Endothelial cell of umbilical vein (primary cell): ENCODE data around the gene MTCH1. TPM values are rescaled to one million over a fixed set of nuclear protein-coding genes. Genes with fewer than 3 reads are reported as not detected.

Experiments used
- BruUV-seq: library from RNA; stranded (reverse); fragments of 400-500 nt; replicated peaks from 2 replicates; lab custom pipeline; 2021; lab: Mats Ljungman, UMichigan
- CTCF ChIA-PET: fragments of 300-600, 350-600 bp; sonication (Branson Sonifier 250); formaldehyde crosslinking; loops from one replicate; lab custom pipeline; 2021; ENCODE audit warnings: antibody characterized with exemption, inconsistent platforms; lab: Charles Lee
- POLR2A ChIA-PET: fragments of 300-600, 350-600 bp; sonication (Branson Sonifier 250); formaldehyde crosslinking; loops from one replicate; lab custom pipeline; 2021; ENCODE audit warnings: antibody characterized with exemption, inconsistent platforms; lab: Charles Lee
- DNase-seq: peaks from one replicate; pipeline ENCODE4 v3.0.0-alpha.2; 2011; ENCODE audit warnings: low read depth, low spot score
- FAIRE-seq: peaks from 2 replicates; lab custom pipeline; 2011; peaks lifted over from hg19 to GRCh38; lab: Jason Lieb, UNC
- H2AFZ ChIP-seq: 2 replicates; pipeline ENCODE4 v1.6.0; 2012; ENCODE audit warnings: low read depth, low read length, control low read depth, inconsistent platforms
- H3K27ac ChIP-seq: 2 replicates; pipeline ENCODE4 v1.5.1; 2011; ENCODE audit warnings: low read depth, mild to moderate bottlenecking, control low read depth, low read length, moderate library complexity; ENCODE audit not compliant: insufficient read depth
- H3K27me3 ChIP-seq, 2 experiments: 2 replicates each; pipeline versions ENCODE4 v1.6.0 to v1.6.1; 2011; ENCODE audit warnings: low read length in 2 of 2, mixed read lengths in 1 of 2; ENCODE audit not compliant: control insufficient read depth in 2 of 2, insufficient read depth in 2 of 2
- H3K36me3 ChIP-seq, 2 experiments: 2 replicates in 1 of 2; 3 replicates in 1 of 2; pipeline ENCODE4 v1.5.1; 2011; ENCODE audit warnings: low read length in 2 of 2, mild to moderate bottlenecking in 1 of 2, moderate library complexity in 1 of 2; ENCODE audit not compliant: control insufficient read depth in 2 of 2, insufficient read depth in 2 of 2; ENCODE audit errors: extremely low read depth in 1 of 2
- H3K4me1 ChIP-seq: 3 replicates; pipeline ENCODE4 v1.5.1; 2011; ENCODE audit warnings: mild to moderate bottlenecking, low read length; ENCODE audit not compliant: control insufficient read depth, insufficient read depth; ENCODE audit errors: extremely low read depth
- H3K4me2 ChIP-seq: 2 replicates; pipeline ENCODE4 v1.6.1; 2011; ENCODE audit warnings: low read length, control low read depth, mixed read lengths; ENCODE audit not compliant: insufficient read depth
- H3K4me3 ChIP-seq, 3 experiments: fragments of 200-600 bp in 1 of 3; sonication (generic), shearing (Covaris generic) in 1 of 3; replicated peaks in 1 of 3; 2 replicates each; pipeline ENCODE4 v1.5.1; 2011 to 2016; ENCODE audit warnings: control low read depth in 3 of 3, low read length in 3 of 3, mild to moderate bottlenecking in 2 of 3, inconsistent platforms in 1 of 3, low read depth in 1 of 3, moderate library complexity in 1 of 3; ENCODE audit not compliant: insufficient read depth in 1 of 3
- H3K79me2 ChIP-seq: 2 replicates; pipeline ENCODE4 v1.6.0; 2012; ENCODE audit warnings: low read length, inconsistent platforms; ENCODE audit not compliant: control insufficient read depth, insufficient read depth
- H3K9ac ChIP-seq: replicated peaks from 2 replicates; pipeline ENCODE3; 2011; ENCODE audit warnings: low read length, control low read depth; ENCODE audit not compliant: insufficient read depth; ENCODE audit errors: extremely low read depth
- H3K9me1 ChIP-seq: replicated peaks from 3 replicates; pipeline ENCODE4 v1.6.0; 2011; ENCODE audit warnings: mild to moderate bottlenecking, low read length; ENCODE audit not compliant: control insufficient read depth, insufficient read depth; ENCODE audit errors: extremely low read depth
- H3K9me3 ChIP-seq: replicated peaks from 2 replicates; pipeline ENCODE4 v1.5.1; 2012; ENCODE audit warnings: low read length, inconsistent platforms; ENCODE audit not compliant: control insufficient read depth, insufficient read depth
- H4K20me1 ChIP-seq: replicated peaks from 2 replicates; pipeline ENCODE3; 2011; ENCODE audit warnings: mild to moderate bottlenecking, low read length; ENCODE audit not compliant: control insufficient read depth, insufficient read depth; ENCODE audit errors: extremely low read depth
- EZH2 ChIP-seq: IDR thresholded peaks from 2 replicates; pipeline ENCODE4 v1.6.1; 2012; ENCODE audit warnings: borderline replicate concordance, low read depth, mild to moderate bottlenecking, moderate library complexity, low read length, inconsistent platforms; ENCODE audit not compliant: severe bottlenecking
- FOS ChIP-seq: IDR thresholded peaks from 2 replicates; pipeline ENCODE4 v1.6.1; 2011; ENCODE audit warnings: mild to moderate bottlenecking, low read length, moderate library complexity, borderline replicate concordance; ENCODE audit not compliant: insufficient read depth
- GATA2 ChIP-seq: IDR thresholded peaks from 2 replicates; pipeline ENCODE4 v1.7.0; 2011; ENCODE audit warnings: low read depth, mild to moderate bottlenecking, moderate library complexity, mixed read lengths, low read length; ENCODE audit not compliant: insufficient read length, insufficient read depth
- JUN ChIP-seq: IDR thresholded peaks from 2 replicates; pipeline ENCODE4 v1.6.1; 2011; ENCODE audit warnings: borderline replicate concordance, low read depth; ENCODE audit not compliant: insufficient read length, insufficient read depth
- MAX ChIP-seq: IDR thresholded peaks from 2 replicates; pipeline ENCODE4 v1.6.1; 2011; ENCODE audit not compliant: insufficient read depth, insufficient read length
- MYC ChIP-seq: IDR thresholded peaks from one replicate; pipeline ENCODE4 v1.6.1; 2011; ENCODE audit warnings: mild to moderate bottlenecking, low read depth, low read length
- POLR2A ChIP-seq: IDR thresholded peaks from 2 replicates; pipeline ENCODE4 v1.6.1; 2012; ENCODE audit warnings: low read depth, mild to moderate bottlenecking, control low read depth, low read length
- POLR2AphosphoS5 ChIP-seq: IDR thresholded peaks from 2 replicates; pipeline ENCODE4 v1.6.1; 2012; ENCODE audit warnings: low read depth, mild to moderate bottlenecking, control low read depth, low read length, moderate library complexity; ENCODE audit not compliant: insufficient read depth
- dilution Hi-C: fragments of 300-500 bp; cut with MboI; formaldehyde crosslinking; loops from one replicate; pipeline ENCODE4 v1.15.0; 2019; ENCODE audit warnings: low sequenced_read_pairs; ENCODE audit not compliant: extremely low pct_ligation_motif_present
- intact Hi-C: fragments of 100-400 bp; cut with micrococcal nuclease; formaldehyde crosslinking; loops from one replicate; pipeline ENCODE4 v1.10.0; 2022
- polyA plus RNA-seq, 4 experiments: library from polyadenylated mRNA; depleted of rRNA in 3 of 4; stranded (reverse) in 3 of 4; unstranded in 1 of 4; fragments of >200 nt; gene quantifications; 2 replicates each; pipeline versions ENCODE4 v1.2.1 to v1.2.3, GENCODE V29; 2011 to 2012; ENCODE audit warnings: missing spikeins in 1 of 4
- total RNA-seq: library from RNA; stranded (reverse); gene quantifications from 2 replicates; pipeline ENCODE4 v1.2.3, GENCODE V29; 2021
- TF ChIP-seq, protein P1 (sequence below), 2 donors: IDR thresholded peaks; 1 replicate in 1 of 2; 2 replicates in 1 of 2; pipeline ENCODE4 v1.5.1; 2011; ENCODE audit warnings: low read length in 2 of 2, mild to moderate bottlenecking in 2 of 2, moderate library complexity in 2 of 2, control low read depth in 1 of 2, inconsistent platforms in 1 of 2, low read depth in 1 of 2; ENCODE audit not compliant: insufficient read depth in 1 of 2; ENCODE audit errors: extremely low read depth in 1 of 2

Gene MTCH1
- total and polyA plus RNA-seq, 2 donors (not counting 3 experiments of a cell fraction or from before 2014, with no cell fraction given) = 218 to 228 TPM

DNA sequence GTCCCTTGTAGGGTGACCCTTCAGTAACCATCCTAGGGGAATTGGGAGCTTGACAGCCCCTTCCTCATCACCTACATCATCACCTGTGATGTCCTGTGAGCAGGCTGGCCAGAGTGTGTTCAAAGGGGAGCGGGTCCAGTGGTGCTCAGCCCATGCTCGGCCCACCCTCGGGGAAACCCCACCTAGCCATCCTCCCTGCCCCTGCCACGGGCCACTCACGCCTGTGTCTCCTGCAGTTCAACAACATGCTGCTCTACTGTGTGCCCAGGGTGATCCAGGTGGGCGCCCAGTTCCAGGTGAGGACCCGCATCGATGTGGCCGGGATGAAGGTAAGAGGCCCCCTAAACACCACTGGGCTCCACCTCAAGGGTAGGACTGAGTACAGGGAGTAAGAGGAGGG is 29.5 kb upstream of the MTCH1 start:
- no peaks in the 10 kb centered on the region for H3K4me1 ChIP-seq
- H3K79me2 ChIP-seq = no peaks in the 10 kb centered on the region
- FAIRE-seq (no peak), DNase-seq (no peak)
- no peaks in the 10 kb centered on the region for H3K9me3 ChIP-seq
- H2AFZ ChIP-seq = no peak overlapping the region
- intact Hi-C loops (no loop called here), dilution Hi-C loops (no loop called here)
- no peak overlapping the region for H3K4me2 ChIP-seq
- CTCF ChIA-PET = interaction anchor here (1.0 to 3.0 kb wide), 4 partner anchors 101 to 249 kb away, joined by 3 to 46 read pairs (median 4); no protein-coding TSS in a partner anchor
- H3K27ac ChIP-seq = no peak overlapping the region
- H4K20me1 ChIP-seq = no peaks in the 10 kb centered on the region
- BruUV-seq = no TSS peak
- no peak overlapping the region for H3K9ac ChIP-seq
- H3K27me3 ChIP-seq = no peaks in the 10 kb centered on the region
- POLR2A ChIA-PET = no interaction called here
- H3K4me3 ChIP-seq = no peak overlapping the region
- H3K36me3 ChIP-seq = no peaks in the 10 kb centered on the region
- no peak for TF ChIP-seq FOS
- TF ChIP-seq JUN = no peak
- no peak for TF ChIP-seq EZH2
- TF ChIP-seq, protein P1, sequence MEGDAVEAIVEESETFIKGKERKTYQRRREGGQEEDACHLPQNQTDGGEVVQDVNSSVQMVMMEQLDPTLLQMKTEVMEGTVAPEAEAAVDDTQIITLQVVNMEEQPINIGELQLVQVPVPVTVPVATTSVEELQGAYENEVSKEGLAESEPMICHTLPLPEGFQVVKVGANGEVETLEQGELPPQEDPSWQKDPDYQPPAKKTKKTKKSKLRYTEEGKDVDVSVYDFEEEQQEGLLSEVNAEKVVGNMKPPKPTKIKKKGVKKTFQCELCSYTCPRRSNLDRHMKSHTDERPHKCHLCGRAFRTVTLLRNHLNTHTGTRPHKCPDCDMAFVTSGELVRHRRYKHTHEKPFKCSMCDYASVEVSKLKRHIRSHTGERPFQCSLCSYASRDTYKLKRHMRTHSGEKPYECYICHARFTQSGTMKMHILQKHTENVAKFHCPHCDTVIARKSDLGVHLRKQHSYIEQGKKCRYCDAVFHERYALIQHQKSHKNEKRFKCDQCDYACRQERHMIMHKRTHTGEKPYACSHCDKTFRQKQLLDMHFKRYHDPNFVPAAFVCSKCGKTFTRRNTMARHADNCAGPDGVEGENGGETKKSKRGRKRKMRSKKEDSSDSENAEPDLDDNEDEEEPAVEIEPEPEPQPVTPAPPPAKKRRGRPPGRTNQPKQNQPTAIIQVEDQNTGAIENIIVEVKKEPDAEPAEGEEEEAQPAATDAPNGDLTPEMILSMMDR (IDR thresholded peaks at IDR 0.05; ENCODE audit: extremely low read depth in 1 of 2, insufficient read depth in 1 of 2, low read depth in 1 of 2, low read length in 2 of 2) = no peak
- TF ChIP-seq MAX = no peak
- TF ChIP-seq MYC = no peak
- no peak for TF ChIP-seq POLR2A
- no peak for TF ChIP-seq GATA2
- no peak for TF ChIP-seq POLR2AphosphoS5
- no peaks in the 10 kb centered on the region for H3K9me1 ChIP-seq
